Stimulated activated CD4-positive, alpha-beta T cell treated with anti-CD3 and anti-CD28 coated beads, Interleukin-12 subunit alpha, Interleukin-12 subunit beta, amount 100 ng/mL, for 24 hours (primary cell): ENCODE measurements around the gene IL1RL2.

Source experiments
- DNase-seq, 2 experiments: peaks; one replicate each; pipeline ENCODE4 v3.0.0-alpha.2; 2020; ENCODE audit warnings: low read depth in 2 of 2

IL1RL2 gene

GRCh38 chr2:102266204-102266603 is 79.4 kb downstream of the IL1RL2 start:
- no peak for DNase-seq

DNA sequence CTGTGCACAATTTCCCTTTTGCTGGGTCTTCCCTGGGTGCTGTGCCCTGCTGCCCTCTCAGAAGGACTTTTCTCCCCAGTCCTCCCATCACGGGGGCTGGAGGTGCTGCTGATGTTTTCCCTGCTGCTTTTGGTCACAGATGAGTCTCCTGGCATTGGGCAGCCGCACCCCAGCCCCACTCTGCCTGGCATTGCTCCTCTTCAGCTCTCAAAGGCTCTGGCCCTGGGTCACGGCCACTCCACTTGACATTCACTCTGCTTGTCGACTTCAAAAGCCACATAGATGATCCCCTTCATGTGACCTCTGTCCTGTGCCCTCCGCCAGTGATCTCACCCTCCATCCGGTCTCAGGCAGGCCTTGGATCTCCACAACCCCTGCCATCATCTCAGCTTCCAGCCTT is 81.0 kb downstream of the IL1RL2 start:
- DNase-seq = no peak

DNA sequence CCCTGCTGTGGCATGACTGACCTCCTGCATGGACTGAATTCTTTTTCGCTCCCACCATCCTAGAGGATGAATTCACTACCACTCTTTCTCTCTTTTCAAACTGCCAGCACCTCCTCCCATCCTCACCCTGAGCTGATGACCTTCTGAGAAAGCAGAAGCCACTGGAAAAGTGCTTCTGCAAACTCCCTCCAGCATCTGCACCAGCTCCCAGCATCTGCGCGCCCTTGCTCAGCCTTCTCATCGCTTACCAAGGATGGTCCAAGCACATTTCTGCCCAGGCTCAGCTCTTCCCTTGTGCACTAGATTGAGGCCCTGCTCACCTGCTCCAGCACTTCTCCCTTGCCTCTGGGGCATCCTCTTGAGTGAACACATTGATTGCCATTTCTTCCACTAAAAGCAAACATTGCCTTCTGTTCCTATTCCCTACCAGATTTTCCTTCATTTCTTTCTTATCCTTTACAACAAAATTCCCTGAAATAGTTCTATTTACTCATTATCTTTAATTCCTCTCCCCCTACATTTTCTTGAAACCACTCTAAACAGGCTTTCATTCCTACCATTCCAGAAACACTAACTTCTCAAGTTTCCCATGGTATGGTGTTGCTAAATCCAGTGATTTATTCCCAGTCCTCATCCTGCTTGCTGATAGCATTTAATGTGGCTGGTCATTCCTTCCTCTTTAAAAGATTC is 81.8 kb downstream of the IL1RL2 start:
- no peak for DNase-seq

DNA sequence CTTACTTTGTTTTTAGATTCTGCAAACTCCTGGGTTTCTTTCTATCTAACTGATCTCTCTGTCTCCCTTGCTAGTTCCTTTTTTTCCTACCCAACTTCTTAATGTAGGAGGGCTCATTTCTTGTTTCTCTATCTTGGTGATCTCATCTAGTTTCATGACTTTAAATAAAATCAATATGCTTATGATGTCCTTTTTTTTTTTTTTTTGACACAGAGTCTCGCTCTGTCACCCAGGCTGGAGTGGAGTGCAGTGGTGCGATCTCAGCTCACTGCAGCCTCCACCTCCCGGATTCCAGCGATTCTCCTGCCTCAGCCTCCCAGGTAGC is 82.3 kb downstream of the IL1RL2 start:
- no peak for DNase-seq

DNA sequence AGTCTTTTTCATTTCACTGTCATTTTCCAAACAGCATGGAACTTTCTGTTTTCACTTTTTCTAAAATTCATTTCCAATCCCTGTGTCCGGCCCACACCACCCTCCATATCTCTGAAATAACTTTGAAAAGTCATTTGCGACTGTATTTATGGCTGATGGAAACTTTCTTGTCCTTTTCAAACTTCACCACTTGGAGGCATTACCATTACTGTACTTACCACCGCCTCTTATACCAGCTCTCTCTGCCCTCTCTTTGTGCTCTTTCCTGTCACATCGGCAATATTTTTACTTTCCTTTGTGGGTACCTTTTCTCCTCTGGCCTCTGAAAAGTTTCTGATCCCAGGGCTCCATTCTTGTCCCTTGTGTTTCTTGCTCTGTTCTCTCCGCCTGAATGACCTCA is 85.0 kb downstream of the IL1RL2 start:
- DNase-seq = no peak

- no peak for DNase-seq
These were observed 86.9 kb downstream of the IL1RL2 start for GRCh38 chr2:102273619-102274211.

DNA sequence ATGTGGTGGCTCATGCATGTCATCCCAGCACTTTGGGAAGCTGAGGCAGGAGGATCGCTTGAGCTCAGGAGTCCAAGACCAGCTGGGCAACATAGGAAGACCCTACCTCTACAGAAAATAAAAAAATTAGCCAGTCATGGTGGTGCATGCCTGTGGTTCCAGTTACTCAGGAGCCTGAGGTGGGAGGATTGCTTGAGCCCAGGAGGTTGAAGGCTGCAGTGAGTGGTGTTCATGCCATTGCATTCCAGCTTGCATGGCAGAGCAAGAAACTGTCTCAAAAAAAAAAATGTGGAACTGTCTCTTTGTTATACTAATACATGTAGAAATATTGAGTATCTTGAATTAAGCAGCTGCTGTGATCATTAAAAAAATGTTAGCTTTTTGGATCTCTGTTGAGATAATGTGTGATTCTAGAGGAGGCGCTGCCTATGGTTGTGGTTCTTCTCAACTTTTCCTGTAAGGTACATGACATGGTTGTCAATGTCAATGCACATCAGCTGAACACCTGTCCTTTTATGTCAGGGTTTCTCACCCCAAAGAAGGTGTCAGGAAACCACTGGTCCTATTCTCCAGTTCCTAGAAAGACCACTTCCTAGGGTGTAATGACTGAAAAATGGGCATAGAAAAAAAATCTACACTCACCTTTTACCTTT is 89.9 kb downstream of the IL1RL2 start:
- no peak for DNase-seq

- no peak for DNase-seq
These were observed 90.4 kb downstream of the IL1RL2 start for GRCh38 chr2:102277202-102277700.

DNA sequence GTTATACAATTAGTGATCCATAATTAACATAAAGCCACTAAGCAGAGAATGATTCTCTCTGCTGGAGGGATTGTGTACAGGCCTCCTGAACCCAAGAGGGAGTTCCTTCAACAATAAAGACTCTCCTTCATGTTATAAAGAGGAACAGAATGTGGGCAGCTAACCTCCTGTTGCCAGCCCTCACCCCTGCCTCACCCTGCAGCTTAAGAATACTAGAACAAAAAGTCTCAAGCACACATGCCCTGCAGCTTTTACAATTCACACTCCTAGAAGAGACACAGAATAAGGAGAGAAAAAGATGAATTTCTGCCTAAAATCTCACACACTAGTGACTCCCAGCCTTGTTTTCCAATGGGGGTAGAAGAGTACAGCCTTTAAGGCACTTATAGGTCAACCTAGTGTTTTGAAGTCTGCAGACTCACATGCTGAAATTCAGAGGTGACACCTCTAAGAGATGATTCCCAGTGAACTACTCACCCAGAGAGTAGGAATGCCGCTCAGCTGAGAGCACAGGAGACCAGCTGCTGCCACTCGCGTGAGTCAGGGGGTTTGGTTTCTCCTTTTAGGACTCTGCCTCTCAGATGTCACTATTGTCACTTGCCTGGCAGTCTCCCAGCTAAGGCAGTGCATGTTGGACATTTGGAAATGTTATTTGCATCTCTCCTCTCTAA is 92.0 kb downstream of the IL1RL2 start:
- no peak for DNase-seq

GRCh38 chr2:102279391-102279735 is 92.5 kb downstream of the IL1RL2 start:
- DNase-seq = no peak

GRCh38 chr2:102282678-102283091 is 95.9 kb downstream of the IL1RL2 start:
- DNase-seq = no peak

- DNase-seq = no peak
These were observed 97.2 kb downstream of the IL1RL2 start for GRCh38 chr2:102283996-102284395.

DNA sequence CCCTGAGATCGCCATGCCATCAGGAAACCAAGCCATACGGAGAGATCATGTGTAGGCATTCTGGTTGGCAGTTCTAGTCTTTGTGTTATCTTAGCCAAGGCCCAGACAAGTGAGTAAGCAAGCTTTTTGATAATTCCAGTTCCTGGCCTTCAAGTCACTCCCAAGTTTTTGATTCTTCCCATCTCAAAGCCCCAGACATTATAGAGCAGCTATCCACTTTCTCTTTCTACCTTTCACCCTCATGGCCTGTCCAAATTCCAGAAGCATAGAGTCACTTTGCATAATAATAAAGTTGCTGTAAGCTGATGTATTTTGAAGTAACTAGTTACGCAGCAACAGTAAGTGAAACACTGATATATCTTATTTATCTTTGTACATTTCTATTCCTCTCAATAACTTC is 97.8 kb downstream of the IL1RL2 start:
- DNase-seq = no peak

GRCh38 chr2:102285368-102285767 is 98.5 kb downstream of the IL1RL2 start:
- no peak for DNase-seq

DNA sequence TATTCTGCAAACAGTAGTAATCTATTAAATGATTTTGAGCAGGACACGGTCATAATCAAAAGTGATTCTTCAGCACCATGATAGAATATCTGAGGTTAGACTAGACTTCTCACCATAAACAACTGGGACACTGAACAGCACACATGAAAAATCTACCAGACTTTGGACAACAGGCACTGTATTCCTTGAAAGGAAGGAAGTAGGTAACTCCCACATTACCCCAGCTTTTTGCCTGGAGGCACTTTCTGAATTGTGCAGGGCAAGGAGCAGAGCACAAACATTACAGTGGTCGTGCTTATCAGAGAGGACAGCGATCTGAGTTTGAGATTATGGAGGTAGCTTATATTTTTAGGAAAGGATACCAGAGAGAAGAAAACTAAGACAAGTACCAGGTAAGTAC is 99.2 kb downstream of the IL1RL2 start:
- no peak for DNase-seq

DNA sequence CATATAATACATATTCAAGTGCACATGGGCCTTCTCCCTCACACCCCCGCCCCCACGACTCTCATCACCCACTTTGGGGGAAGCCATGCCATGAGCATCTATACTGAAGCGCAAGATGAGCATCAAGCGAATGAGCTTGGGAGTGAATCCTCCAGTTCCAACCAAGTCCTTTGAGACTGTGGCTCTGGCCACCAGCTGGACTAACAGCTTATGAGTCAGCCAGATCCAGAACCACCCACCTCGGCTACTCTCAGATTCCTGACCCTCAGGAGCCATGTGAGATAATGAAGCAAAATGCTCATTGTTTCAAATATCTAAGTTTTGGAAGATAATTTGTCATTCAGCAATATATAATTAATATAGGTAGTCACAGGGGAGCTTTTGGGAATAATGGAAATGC is 102.3 kb downstream of the IL1RL2 start:
- DNase-seq = no peak
